Measurements from ENCODE around the gene SMPD4. TPM values are rescaled to one million over a fixed set of nuclear protein-coding genes. Genes with fewer than 3 reads are reported as not detected.
"Not testable (repeated sequence)": the region's sequence is repeated elsewhere in the genome, so short reads cannot be mapped to it uniquely, and the experiment has no call there.

SMPD4 gene
- total and polyA plus RNA-seq, 4 donors = 14.4 to 60.6 (median 39.9) TPM

DNA sequence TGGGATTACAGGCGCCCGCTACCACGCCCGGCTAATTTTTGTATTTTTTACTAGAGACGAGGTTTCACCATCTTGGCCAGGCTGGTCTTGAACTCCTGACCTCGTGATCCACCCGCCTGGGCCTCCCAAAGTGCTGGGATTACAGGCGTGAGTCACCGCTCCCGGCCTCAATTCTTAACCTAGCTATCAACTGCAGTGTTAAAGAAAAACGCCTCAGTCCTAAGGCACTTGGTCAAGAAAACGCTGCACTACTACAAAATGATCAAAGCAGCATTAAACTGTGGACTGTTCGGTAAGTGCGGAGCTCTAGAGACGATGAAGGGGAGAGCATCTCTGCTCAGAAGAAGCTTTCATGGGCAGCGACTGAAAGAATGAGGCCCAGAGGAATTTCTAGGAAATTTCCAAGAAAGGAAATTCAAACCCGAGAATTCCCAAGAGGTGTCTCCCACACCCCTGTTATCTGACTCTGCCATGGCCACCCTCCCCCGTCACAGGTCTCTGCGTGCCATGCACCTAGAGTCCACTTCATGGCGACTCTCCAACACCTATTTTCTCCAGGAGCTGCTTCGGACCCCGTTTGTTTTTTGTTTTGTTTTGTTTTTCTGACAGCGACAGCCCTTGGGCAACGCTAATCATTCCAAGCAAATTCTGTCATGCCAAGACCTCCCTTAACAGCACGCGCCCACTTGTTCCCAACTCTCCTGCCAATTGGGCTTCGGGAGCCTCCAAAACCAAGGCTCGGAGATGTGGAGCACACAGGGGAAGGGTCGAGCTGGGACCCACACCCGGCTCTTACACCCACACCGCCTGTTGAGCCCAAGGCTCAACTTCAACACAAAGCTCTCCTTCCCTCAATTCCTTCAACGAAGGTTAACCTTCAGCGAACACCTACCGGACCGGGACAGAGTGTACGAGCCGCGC lies 738 bp downstream of the SMPD4 start:
- not testable (repeated sequence) for H3K9me3 ChIP-seq (ENCODE audit: control insufficient read depth, insufficient read depth, low read length); H3K27me3 ChIP-seq (ENCODE audit: control insufficient read depth, insufficient read depth, low read length); DNase-seq (ENCODE audit: low read depth in 4 of 6, low spot score in 6 of 6)
- peak overlapping the region; percentile 82 for H3K4me3 ChIP-seq (ENCODE audit: low read depth, low read length)
- H3K36me3 ChIP-seq (ENCODE audit: control insufficient read depth, insufficient read depth, low read length) = peaks cover 25% of the 10 kb centered on the region
- H3K4me1 ChIP-seq (ENCODE audit: control insufficient read depth, insufficient read depth, low read length) = peaks cover 31% of the 10 kb centered on the region
- 28% methylated on average over 33 of the region's 38 CpGs for WGBS (ENCODE audit: insufficient coverage)
- H3K27ac ChIP-seq (ENCODE audit: low read depth, low read length) = peak overlapping the region; percentile 25

GRCh38 chr2:130174866-130175265 lies 6.5 kb downstream of the SMPD4 start:
- peaks cover 45% of the 10 kb centered on the region for H3K36me3 ChIP-seq (ENCODE audit: control insufficient read depth, insufficient read depth, low read length)
- DNase-seq (ENCODE audit: low read depth in 4 of 6, low spot score in 6 of 6); H3K4me3 ChIP-seq (ENCODE audit: low read depth, low read length); H3K27me3 ChIP-seq (ENCODE audit: control insufficient read depth, insufficient read depth, low read length); H3K27ac ChIP-seq (ENCODE audit: low read depth, low read length); H3K9me3 ChIP-seq (ENCODE audit: control insufficient read depth, insufficient read depth, low read length); H3K4me1 ChIP-seq (ENCODE audit: control insufficient read depth, insufficient read depth, low read length): not testable (repeated sequence)
- 96% methylated on average over 4 of the region's 5 CpGs for WGBS (ENCODE audit: insufficient coverage)

DNA sequence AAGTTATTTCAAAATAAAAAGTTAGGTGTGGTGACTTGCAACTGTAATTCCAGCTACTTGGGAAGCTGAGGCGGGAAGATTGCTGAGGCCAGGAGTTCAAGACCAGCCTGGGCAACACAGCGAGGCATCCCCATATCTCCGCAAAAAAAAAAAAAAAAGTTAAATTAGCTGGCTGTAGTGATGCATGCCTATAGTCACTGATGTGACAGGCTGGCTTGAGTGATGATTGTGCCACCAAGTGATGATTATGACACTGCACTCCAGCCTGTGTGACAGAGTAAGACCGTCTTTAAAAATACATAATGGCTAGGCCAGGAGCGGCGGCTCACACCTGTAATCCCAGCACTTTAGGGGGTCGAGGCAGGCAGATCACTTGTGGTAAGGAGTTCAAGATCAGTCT lies 11.5 kb downstream of the SMPD4 start:
- H3K4me1 ChIP-seq (ENCODE audit: control insufficient read depth, insufficient read depth, low read length) = no peaks in the 10 kb centered on the region
- no peaks in the 10 kb centered on the region for H3K9me3 ChIP-seq (ENCODE audit: control insufficient read depth, insufficient read depth, low read length)
- H3K4me3 ChIP-seq (ENCODE audit: low read depth, low read length) = no peak overlapping the region
- 56% methylated on average over 1 of the region's 7 CpGs for WGBS (ENCODE audit: insufficient coverage)
- H3K36me3 ChIP-seq (ENCODE audit: control insufficient read depth, insufficient read depth, low read length) = peaks cover 72% of the 10 kb centered on the region
- H3K27me3 ChIP-seq (ENCODE audit: control insufficient read depth, insufficient read depth, low read length) = no peaks in the 10 kb centered on the region
- no peak overlapping the region for H3K27ac ChIP-seq (ENCODE audit: low read depth, low read length)
- DNase-seq (ENCODE audit: low read depth in 4 of 6, low spot score in 6 of 6) = no peak

DNA sequence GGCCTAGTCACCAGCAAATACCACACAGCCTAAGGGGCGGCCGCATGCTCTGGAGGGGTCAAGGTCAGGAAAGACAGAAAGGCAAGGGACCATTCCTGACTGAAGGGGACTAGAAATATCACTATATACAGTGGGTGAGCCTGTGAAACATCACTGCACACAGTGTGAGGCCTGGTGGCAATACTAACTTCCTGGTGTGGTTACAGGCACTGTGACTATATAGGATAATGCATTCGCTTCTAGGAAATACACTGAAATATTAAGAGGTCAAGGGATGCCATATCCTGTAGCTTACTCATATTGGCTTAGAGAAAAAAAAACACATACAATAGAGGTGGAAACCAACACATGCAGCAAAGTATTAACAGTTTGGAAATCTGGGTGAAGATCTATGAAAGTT lies 12.2 kb downstream of the SMPD4 start:
- not testable (repeated sequence) for H3K4me3 ChIP-seq (ENCODE audit: low read depth, low read length); H3K27ac ChIP-seq (ENCODE audit: low read depth, low read length); H3K27me3 ChIP-seq (ENCODE audit: control insufficient read depth, insufficient read depth, low read length); H3K9me3 ChIP-seq (ENCODE audit: control insufficient read depth, insufficient read depth, low read length); H3K4me1 ChIP-seq (ENCODE audit: control insufficient read depth, insufficient read depth, low read length); DNase-seq (ENCODE audit: low read depth in 4 of 6, low spot score in 6 of 6)
- H3K36me3 ChIP-seq (ENCODE audit: control insufficient read depth, insufficient read depth, low read length) = peaks cover 77% of the 10 kb centered on the region
- WGBS (ENCODE audit: insufficient coverage) = no CpG with 5 or more reads among the region's 3 CpGs

- not testable (repeated sequence) for H3K4me1 ChIP-seq (ENCODE audit: control insufficient read depth, insufficient read depth, low read length); H3K9me3 ChIP-seq (ENCODE audit: control insufficient read depth, insufficient read depth, low read length); H3K27me3 ChIP-seq (ENCODE audit: control insufficient read depth, insufficient read depth, low read length); H3K27ac ChIP-seq (ENCODE audit: low read depth, low read length); H3K4me3 ChIP-seq (ENCODE audit: low read depth, low read length)
- H3K36me3 ChIP-seq (ENCODE audit: control insufficient read depth, insufficient read depth, low read length) = peaks cover 75% of the 10 kb centered on the region
- WGBS (ENCODE audit: insufficient coverage) = 32% methylated on average over 3 of the region's 3 CpGs
- DNase-seq (ENCODE audit: low read depth in 4 of 6, low spot score in 6 of 6) = peak in 2 of 6 donors; percentile 20 to 67
These were observed 14.8 kb downstream of the SMPD4 start for GRCh38 chr2:130166611-130167010.

DNA sequence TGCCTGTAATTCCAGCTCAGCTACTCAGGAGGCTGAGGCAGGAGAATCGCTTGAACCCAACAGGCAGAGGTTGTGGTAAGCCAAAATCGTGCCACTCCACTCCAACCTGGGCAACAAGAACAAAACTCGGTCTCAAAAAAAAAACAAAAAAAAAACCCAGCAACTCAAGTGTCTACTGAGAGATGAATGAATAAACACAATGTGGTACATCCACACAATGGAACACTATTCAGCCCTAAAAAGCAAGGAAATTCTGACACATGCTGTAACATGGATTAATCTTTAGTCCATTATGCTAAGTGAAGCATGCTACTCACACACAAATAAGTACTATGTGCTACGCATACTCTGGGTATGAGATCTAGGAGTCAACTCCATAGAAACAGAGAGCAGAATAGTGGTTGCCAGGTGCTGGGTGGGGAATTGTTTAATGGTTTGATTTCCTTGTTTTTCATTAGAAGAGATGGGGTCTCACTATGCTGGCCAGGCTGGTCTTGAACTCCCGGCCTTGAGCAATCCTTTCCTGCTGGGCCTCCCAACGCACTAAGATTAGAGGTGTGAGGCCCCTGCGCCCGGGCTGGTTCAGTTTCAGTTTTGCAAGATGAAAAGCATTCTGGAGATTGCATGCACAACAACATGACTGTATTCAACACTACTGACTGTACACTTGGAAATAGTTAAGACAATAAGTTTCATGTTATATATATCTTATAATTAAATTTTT lies 15.9 kb downstream of the SMPD4 start:
- DNase-seq (ENCODE audit: low read depth in 4 of 6, low spot score in 6 of 6) = no peak
- H3K9me3 ChIP-seq (ENCODE audit: control insufficient read depth, insufficient read depth, low read length) = no peaks in the 10 kb centered on the region
- peaks cover 76% of the 10 kb centered on the region for H3K36me3 ChIP-seq (ENCODE audit: control insufficient read depth, insufficient read depth, low read length)
- no peaks in the 10 kb centered on the region for H3K27me3 ChIP-seq (ENCODE audit: control insufficient read depth, insufficient read depth, low read length)
- no CpG with 5 or more reads among the region's 8 CpGs for WGBS (ENCODE audit: insufficient coverage)
- no peak overlapping the region for H3K4me3 ChIP-seq (ENCODE audit: low read depth, low read length)
- no peaks in the 10 kb centered on the region for H3K4me1 ChIP-seq (ENCODE audit: control insufficient read depth, insufficient read depth, low read length)
- H3K27ac ChIP-seq (ENCODE audit: low read depth, low read length) = no peak overlapping the region

DNA sequence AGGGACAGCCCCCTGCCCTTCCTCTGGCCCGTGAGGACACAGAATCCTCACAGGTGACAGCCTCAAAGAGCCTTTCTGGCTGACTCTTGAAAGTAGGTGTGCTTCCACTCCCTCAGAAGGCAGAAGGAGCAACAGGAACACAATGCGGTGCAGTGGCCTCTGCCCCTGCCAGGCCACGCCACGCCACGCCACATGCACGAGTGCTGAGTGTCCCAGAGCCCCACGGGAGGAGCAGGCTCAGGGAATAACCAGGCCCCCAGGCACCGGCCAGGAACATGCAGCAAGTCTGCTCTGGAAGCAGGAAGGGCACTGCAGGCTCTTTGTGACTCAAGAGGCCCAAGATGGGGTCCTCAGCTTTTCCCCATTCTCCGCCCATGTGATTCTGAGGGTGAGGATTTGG lies 18.4 kb downstream of the SMPD4 start:
- H3K27ac ChIP-seq (ENCODE audit: low read depth, low read length) = no peak overlapping the region
- WGBS (ENCODE audit: insufficient coverage) = 95% methylated on average over 8 of the region's 9 CpGs
- no peaks in the 10 kb centered on the region for H3K4me1 ChIP-seq (ENCODE audit: control insufficient read depth, insufficient read depth, low read length)
- no peaks in the 10 kb centered on the region for H3K9me3 ChIP-seq (ENCODE audit: control insufficient read depth, insufficient read depth, low read length)
- no peak for DNase-seq (ENCODE audit: low read depth in 4 of 6, low spot score in 6 of 6)
- no peaks in the 10 kb centered on the region for H3K27me3 ChIP-seq (ENCODE audit: control insufficient read depth, insufficient read depth, low read length)
- H3K36me3 ChIP-seq (ENCODE audit: control insufficient read depth, insufficient read depth, low read length) = peaks cover 86% of the 10 kb centered on the region
- no peak overlapping the region for H3K4me3 ChIP-seq (ENCODE audit: low read depth, low read length)

GRCh38 chr2:130162486-130162885 lies 18.9 kb downstream of the SMPD4 start:
- WGBS (ENCODE audit: insufficient coverage) = 100% methylated on average over 2 of the region's 7 CpGs
- H3K4me1 ChIP-seq (ENCODE audit: control insufficient read depth, insufficient read depth, low read length); H3K4me3 ChIP-seq (ENCODE audit: low read depth, low read length); H3K27me3 ChIP-seq (ENCODE audit: control insufficient read depth, insufficient read depth, low read length); DNase-seq (ENCODE audit: low read depth in 4 of 6, low spot score in 6 of 6); H3K27ac ChIP-seq (ENCODE audit: low read depth, low read length); H3K9me3 ChIP-seq (ENCODE audit: control insufficient read depth, insufficient read depth, low read length): not testable (repeated sequence)
- peaks cover 86% of the 10 kb centered on the region for H3K36me3 ChIP-seq (ENCODE audit: control insufficient read depth, insufficient read depth, low read length)

DNA sequence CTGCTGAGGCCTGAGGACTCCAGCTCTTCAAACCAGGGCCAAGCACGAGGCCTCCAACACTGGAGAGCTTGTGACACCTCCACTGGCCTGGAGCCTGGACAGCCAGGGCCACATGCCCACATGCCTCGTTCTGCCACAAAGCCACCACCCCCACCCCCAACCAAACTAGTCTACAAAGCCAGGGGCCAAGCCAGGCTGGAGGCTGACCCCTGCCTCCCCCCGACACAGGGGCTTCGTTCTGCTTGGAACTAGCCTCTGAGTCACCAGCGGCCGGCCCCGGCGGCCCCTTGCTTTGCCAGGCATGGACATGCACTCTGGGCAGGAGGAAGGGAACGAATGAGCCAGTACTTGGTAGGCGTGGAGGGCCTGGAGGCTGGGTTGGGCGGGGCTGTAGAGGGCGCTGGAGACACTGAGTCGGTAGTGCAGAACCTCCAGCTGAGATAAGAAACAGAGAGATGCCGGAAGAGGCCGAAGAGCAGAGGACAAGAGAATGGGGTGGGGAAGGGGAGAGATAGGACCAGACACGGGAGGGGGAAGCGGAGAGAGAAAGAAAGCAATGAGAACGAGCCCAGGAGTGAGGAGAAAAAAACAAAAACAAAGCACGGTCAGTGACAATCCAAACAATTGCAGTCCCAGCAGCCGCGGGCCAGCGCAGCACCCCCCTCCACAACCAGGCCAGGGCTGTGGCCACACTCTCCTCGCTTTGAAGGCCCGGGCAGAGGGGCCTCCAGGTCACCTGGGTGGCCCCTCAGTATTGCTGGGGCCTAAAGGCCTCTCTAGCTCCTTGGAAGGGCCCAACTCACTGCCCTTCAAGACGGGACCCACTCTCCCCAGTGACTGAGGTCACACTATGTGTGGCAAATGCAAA lies 20.3 kb downstream of the SMPD4 start:
- not testable (repeated sequence) for H3K9me3 ChIP-seq (ENCODE audit: control insufficient read depth, insufficient read depth, low read length); H3K27ac ChIP-seq (ENCODE audit: low read depth, low read length); H3K4me3 ChIP-seq (ENCODE audit: low read depth, low read length); H3K4me1 ChIP-seq (ENCODE audit: control insufficient read depth, insufficient read depth, low read length); H3K27me3 ChIP-seq (ENCODE audit: control insufficient read depth, insufficient read depth, low read length); DNase-seq (ENCODE audit: low read depth in 4 of 6, low spot score in 6 of 6)
- 62% methylated on average over 22 of the region's 25 CpGs for WGBS (ENCODE audit: insufficient coverage)
- peaks cover 86% of the 10 kb centered on the region for H3K36me3 ChIP-seq (ENCODE audit: control insufficient read depth, insufficient read depth, low read length)
